Measurements from ENCODE around the gene TMEM52. TPM values are rescaled to one million over a fixed set of nuclear protein-coding genes. Genes with fewer than 3 reads are reported as not detected.

Gene TMEM52
- total RNA-seq, 2 experiments from 2014 or later, result 0.99 TPM; not detected in 1

DNA sequence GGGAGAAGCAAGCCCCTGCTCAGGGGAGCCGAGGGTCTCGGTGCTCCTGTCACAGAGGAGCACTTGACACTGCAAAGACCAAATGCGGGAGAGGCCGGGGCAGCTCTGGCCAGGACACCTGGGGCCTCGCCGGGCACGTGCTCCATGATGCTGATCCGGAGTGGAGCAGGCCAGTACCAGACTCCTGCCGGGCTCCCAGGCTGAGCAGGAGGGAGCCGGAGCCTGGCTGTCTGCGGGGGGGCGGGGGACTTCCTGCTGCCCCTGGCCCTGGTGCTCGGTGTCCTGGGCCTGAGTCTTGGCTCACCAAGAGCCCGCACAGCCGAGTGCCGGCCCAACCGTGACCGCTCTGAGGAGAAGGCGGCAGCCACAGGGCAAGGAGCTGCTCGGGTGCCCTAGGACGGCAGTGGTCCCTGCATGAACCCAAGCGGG is 38.5 kb upstream of the TMEM52 start:
- CTCF ChIA-PET, result no interaction called here
- no peak for DNase-seq
- peaks cover 3% of the 10 kb centered on the region for H3K9me3 Mint-ChIP-seq
- H3K27ac Mint-ChIP-seq, result no peak overlapping the region
- intact Hi-C loops (cut with micrococcal nuclease), result loop anchor here (10.0 kb wide), 1 partner anchor 207 kb away; no protein-coding TSS in a partner anchor
- H3K36me3 Mint-ChIP-seq (ENCODE audit: low read depth), result no peaks in the 10 kb centered on the region
- peaks cover 20% of the 10 kb centered on the region for H3K27me3 Mint-ChIP-seq (ENCODE audit: low read depth)
- H3K4me3 Mint-ChIP-seq, result no peak overlapping the region
- peaks cover 11% of the 10 kb centered on the region for H3K4me1 Mint-ChIP-seq (ENCODE audit: low read depth)

DNA sequence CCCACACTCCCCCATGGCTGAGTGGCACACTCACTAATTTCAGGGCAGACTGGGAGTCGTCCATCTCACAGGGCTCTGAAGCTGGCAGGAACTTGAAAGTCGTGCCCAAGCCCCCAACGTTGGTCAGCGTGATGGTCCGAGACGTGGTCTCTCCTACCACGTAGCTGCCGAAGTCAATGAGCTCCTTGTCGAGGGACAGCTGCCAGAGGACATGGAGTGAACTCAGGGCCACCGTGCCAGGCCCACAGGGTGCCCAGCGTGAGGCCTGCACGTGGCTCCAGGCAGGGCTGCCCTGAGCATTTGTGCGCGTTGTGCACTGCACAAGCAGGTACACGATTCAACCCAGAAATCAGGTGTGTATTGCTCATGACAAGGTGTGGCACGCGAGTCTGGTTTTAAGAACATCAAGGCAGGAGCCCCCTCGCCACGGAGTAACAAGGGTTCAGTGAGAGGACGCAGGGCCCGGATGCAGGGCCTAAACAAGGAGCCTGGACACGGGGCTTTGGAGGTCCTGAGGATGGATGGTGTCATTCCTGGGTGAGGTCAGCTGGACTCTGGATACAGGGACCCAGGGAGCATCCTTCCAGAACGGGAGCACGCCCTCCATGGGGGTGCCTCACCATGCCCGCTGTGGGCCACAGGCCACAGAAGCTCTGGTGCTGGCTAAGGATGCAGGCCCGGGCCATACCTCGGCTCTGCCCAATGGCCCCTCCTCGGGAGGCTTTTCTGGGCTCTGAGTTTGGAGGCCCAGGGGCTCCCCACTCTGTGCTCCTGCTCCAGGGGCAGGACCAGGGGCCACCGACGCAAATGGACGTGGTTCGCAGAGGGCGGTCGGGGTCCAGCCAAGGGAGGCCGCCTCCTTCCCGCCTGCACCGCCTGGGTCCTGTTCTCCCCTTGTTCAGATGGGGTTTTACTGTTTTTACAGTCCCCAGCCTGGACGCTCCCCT is 37.8 kb upstream of the TMEM52 start:
- Mint-ChIP-seq H3K9me3 (peaks cover 3% of the 10 kb centered on the region), H3K27ac (no peak overlapping the region), H3K36me3 (ENCODE audit: low read depth) (no peaks in the 10 kb centered on the region), H3K27me3 (ENCODE audit: low read depth) (peaks cover 19% of the 10 kb centered on the region), H3K4me3 (no peak overlapping the region), H3K4me1 (ENCODE audit: low read depth) (peaks cover 11% of the 10 kb centered on the region)
- DNase-seq, result no peak
- intact Hi-C loops (cut with micrococcal nuclease), result loop anchor here (10.0 kb wide), 1 partner anchor 208 kb away; no protein-coding TSS in a partner anchor
- CTCF ChIA-PET, result interaction anchor here (1.6 kb wide), 1 partner anchor 12 kb away, joined by 6 read pairs; no protein-coding TSS in a partner anchor

DNA sequence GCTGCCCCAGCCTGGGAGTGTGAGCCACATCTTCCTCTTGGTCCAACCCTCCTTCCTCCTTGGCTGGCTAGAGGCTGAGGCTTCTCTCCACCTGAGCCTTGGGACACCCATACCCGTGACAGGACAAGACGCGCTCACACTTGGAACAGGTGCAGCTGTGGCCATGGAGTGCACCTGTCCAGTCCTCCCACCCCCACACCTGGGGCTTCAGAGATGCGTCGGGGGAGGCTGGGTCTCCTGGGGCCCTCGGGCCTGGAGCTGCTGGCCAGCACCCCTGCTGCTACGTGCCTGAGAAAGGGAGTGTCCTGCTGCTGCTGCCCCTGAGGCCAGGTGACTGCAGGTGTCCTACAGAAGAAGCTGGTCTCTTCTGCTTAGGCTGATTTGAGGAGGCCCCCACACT is 37.0 kb upstream of the TMEM52 start:
- peaks cover 13% of the 10 kb centered on the region for H3K27me3 Mint-ChIP-seq (ENCODE audit: low read depth)
- DNase-seq, result no peak
- H3K27ac Mint-ChIP-seq, result no peak overlapping the region
- peaks cover 1% of the 10 kb centered on the region for H3K36me3 Mint-ChIP-seq (ENCODE audit: low read depth)
- peaks cover 8% of the 10 kb centered on the region for H3K9me3 Mint-ChIP-seq
- no peak overlapping the region for H3K4me3 Mint-ChIP-seq
- CTCF ChIA-PET, result interaction anchor here (1.3 to 1.6 kb wide), 2 partner anchors 11 to 88 kb away, joined by 6 to 7 read pairs; no protein-coding TSS in a partner anchor
- peaks cover 11% of the 10 kb centered on the region for H3K4me1 Mint-ChIP-seq (ENCODE audit: low read depth)
- intact Hi-C loops (cut with micrococcal nuclease), result loop anchor here (10.0 kb wide), 1 partner anchor 209 kb away; no protein-coding TSS in a partner anchor

DNA sequence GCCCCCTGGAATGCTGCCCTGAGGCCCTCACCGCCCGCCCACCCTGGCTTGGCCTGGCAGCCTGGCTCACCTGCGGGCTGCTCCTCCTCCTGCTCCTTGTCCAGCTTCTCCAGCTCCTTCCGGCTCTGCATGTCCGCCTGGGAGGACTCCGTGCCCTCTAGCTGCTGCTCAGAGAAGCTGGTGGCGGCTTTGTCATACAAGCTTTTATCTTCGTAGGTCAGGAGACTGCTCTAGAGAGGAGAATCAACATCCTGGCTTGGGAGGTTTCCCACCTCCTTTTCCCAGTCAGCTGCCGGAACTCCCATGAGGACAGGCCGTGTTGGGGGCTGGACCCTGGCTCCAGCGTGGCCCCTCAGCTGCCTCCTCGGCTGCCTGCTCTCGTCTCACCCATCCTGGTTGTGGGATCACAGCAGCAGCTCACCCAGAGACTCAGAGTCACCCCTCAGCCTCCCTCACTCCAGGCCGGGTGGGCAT is 36.6 kb upstream of the TMEM52 start:
- peaks cover 1% of the 10 kb centered on the region for H3K36me3 Mint-ChIP-seq (ENCODE audit: low read depth)

DNA sequence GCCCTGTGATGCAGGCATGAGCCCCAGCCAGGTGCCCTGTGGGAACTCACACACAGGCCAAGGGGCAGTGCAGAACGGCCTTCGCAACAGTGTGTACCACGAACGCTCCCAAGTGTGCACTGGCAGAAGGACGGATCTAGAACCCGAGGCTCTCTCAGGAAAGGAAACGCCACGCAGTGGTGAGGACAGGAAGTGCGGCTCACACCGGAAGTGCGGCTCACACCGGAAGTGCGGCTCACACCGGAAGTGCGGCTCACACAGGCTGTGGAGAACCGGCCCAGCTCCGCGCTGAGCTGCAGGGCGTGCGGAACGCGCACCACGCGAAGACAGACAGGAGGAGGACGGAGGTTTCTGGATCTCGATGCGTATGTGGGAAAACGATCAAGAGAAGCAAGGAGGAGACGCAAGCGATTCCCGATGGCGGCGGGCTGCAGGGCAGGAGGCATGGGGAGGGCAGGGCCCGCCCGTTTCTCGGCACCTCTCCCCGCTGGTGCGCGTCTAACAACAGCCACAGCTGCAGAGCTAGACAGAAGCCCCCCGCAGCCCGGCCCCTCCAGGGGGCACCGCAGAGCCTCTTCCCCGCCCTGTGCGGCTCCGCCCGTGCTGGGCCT is 35.9 kb upstream of the TMEM52 start:
- Mint-ChIP-seq H3K36me3 (ENCODE audit: low read depth) (peaks cover 1% of the 10 kb centered on the region), H3K27me3 (ENCODE audit: low read depth) (peaks cover 6% of the 10 kb centered on the region), H3K4me3 (no peak overlapping the region), H3K9me3 (peaks cover 14% of the 10 kb centered on the region), H3K27ac (no peak overlapping the region), H3K4me1 (ENCODE audit: low read depth) (peaks cover 8% of the 10 kb centered on the region)
- intact Hi-C loops (cut with micrococcal nuclease), result loop anchor here (10.0 kb wide), 1 partner anchor 210 kb away; no protein-coding TSS in a partner anchor
- CTCF ChIA-PET, result interaction anchor here (1.3 to 1.6 kb wide), 3 partner anchors 10 to 89 kb away, joined by 3 to 7 read pairs (median 6); no protein-coding TSS in a partner anchor
- DNase-seq, result peak; percentile 41

More for the DNA sequence above, 36.6 kb upstream of the TMEM52 start:
- intact Hi-C loops (cut with micrococcal nuclease), result loop anchor here (10.0 kb wide), 1 partner anchor 209 kb away; no protein-coding TSS in a partner anchor
- Mint-ChIP-seq H3K27me3 (ENCODE audit: low read depth) (peaks cover 8% of the 10 kb centered on the region), H3K4me1 (ENCODE audit: low read depth) (peaks cover 11% of the 10 kb centered on the region), H3K4me3 (no peak overlapping the region), H3K27ac (no peak overlapping the region), H3K9me3 (peaks cover 13% of the 10 kb centered on the region)
- DNase-seq, result no peak
- CTCF ChIA-PET, result interaction anchor here (1.3 to 1.6 kb wide), 2 partner anchors 11 to 89 kb away, joined by 6 to 7 read pairs; no protein-coding TSS in a partner anchor

DNA sequence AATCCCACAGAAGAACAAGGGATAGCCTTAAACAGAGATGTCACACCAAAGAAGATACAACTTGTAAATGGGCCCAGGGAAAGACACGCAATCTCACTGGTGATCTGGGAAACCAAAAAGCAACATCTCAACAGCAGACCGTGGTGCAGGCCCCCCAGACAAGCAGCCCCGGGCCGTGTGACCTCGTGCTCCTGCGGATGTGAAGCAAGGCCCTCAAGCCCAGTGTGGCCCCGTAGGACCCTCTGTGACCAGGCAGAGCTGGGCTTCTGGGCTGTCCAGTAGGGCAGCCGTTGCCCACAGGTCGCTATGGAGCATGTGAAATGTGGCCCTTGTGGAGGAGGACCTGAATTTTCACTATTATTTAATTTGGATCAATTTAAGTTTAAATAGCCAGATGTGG is 34.9 kb upstream of the TMEM52 start:
- no peak overlapping the region for H3K27ac Mint-ChIP-seq
- CTCF ChIA-PET, result interaction anchor here (1.4 kb wide), 1 partner anchor 86 kb away, joined by 3 read pairs; no protein-coding TSS in a partner anchor
- peaks cover 14% of the 10 kb centered on the region for H3K9me3 Mint-ChIP-seq
- H3K4me3 Mint-ChIP-seq, result no peak overlapping the region
- H3K4me1 Mint-ChIP-seq (ENCODE audit: low read depth), result peaks cover 3% of the 10 kb centered on the region
- H3K36me3 Mint-ChIP-seq (ENCODE audit: low read depth), result peaks cover 1% of the 10 kb centered on the region
- no peaks in the 10 kb centered on the region for H3K27me3 Mint-ChIP-seq (ENCODE audit: low read depth)
- DNase-seq, result no peak
- intact Hi-C loops (cut with micrococcal nuclease), result loop anchor here (10.0 kb wide), 1 partner anchor 211 kb away; no protein-coding TSS in a partner anchor

DNA sequence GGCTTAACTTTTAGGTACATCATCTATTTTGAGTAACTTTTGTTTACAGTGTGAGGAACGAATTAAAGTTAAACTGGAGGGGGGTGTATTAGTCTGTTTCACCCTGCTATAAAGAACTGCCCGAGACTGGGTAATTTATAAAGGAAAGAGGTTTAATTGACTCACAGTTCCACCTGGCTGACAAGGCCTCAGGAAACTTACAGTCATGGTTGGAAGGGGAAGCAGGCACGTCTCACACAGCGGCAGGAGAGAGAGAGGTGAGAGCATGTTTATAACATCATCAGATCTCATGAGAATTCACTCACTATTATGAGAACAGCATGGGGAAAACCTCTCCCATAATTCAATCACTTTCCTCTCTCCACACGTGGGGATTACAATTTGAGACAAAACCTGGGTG is 31.9 kb upstream of the TMEM52 start:
- Mint-ChIP-seq H3K9me3 (peaks cover 14% of the 10 kb centered on the region), H3K4me1 (ENCODE audit: low read depth) (peaks cover 3% of the 10 kb centered on the region), H3K36me3 (ENCODE audit: low read depth) (peaks cover 1% of the 10 kb centered on the region), H3K27me3 (ENCODE audit: low read depth) (no peaks in the 10 kb centered on the region), H3K4me3 (no peak overlapping the region), H3K27ac (no peak overlapping the region)
- no peak for DNase-seq
- intact Hi-C loops (cut with micrococcal nuclease), result loop anchor here (10.0 kb wide), 1 partner anchor 214 kb away; no protein-coding TSS in a partner anchor
- CTCF ChIA-PET, result no interaction called here

DNA sequence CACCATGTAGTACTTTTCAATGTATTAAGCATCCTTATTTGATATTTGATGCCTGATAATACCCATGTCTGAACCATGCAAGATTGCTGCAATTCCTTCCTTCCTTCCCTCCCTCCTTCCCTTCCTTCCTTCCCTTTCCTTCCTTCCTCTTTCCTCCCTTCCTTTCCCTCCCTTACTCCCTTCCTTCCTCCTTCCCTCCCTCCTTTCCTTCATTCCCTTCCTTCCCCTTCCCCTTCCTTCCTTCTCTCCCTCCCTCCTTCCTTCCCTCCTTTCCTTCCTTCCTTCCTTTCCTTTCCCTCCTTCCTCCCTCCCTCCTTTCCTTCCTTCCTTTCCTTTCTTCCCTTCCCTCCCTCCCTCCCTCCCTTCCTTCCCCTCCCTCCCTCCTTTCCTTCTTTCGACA is 29.7 kb upstream of the TMEM52 start:
- CTCF ChIA-PET, result interaction anchor here (0.6 kb wide), 1 partner anchor 77 kb away, joined by 6 read pairs; no protein-coding TSS in a partner anchor
- no peak for DNase-seq
- H3K4me1 Mint-ChIP-seq (ENCODE audit: low read depth), result peaks cover 2% of the 10 kb centered on the region
- H3K4me3 Mint-ChIP-seq, result no peak overlapping the region
- peaks cover 11% of the 10 kb centered on the region for H3K9me3 Mint-ChIP-seq
- H3K27ac Mint-ChIP-seq, result no peak overlapping the region
- H3K36me3 Mint-ChIP-seq (ENCODE audit: low read depth), result peaks cover 1% of the 10 kb centered on the region
- intact Hi-C loops (cut with micrococcal nuclease), result no loop called here
- no peaks in the 10 kb centered on the region for H3K27me3 Mint-ChIP-seq (ENCODE audit: low read depth)

DNA sequence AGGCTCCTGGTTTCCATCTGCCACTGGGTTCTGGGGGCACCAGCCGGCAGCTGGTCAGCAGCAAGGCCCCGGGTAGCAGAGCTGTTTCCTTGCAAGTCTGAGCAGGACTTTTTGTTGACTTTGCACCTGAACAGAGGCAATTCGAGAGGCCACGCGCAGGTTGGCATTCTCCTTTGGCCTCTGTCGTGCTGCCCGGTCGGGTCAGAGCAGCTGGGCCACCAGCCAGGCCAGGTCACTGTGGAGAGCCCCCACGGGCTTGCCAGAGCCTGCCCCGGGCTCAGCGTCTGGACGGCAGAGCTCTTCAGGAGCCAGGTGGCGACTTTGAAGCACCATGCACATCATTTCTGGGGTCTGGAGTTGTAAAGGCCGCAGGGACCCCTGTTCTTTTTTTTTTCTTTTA is 28.4 kb upstream of the TMEM52 start:
- peaks cover 3% of the 10 kb centered on the region for H3K4me1 Mint-ChIP-seq (ENCODE audit: low read depth)
- no peaks in the 10 kb centered on the region for H3K27me3 Mint-ChIP-seq (ENCODE audit: low read depth)
- H3K36me3 Mint-ChIP-seq (ENCODE audit: low read depth), result peaks cover 1% of the 10 kb centered on the region
- DNase-seq, result no peak
- intact Hi-C loops (cut with micrococcal nuclease), result no loop called here
- no peak overlapping the region for H3K4me3 Mint-ChIP-seq
- H3K27ac Mint-ChIP-seq, result no peak overlapping the region
- CTCF ChIA-PET, result interaction anchor here (0.6 kb wide), 1 partner anchor 104 kb away, joined by 5 read pairs; no protein-coding TSS in a partner anchor
- peaks cover 11% of the 10 kb centered on the region for H3K9me3 Mint-ChIP-seq

DNA sequence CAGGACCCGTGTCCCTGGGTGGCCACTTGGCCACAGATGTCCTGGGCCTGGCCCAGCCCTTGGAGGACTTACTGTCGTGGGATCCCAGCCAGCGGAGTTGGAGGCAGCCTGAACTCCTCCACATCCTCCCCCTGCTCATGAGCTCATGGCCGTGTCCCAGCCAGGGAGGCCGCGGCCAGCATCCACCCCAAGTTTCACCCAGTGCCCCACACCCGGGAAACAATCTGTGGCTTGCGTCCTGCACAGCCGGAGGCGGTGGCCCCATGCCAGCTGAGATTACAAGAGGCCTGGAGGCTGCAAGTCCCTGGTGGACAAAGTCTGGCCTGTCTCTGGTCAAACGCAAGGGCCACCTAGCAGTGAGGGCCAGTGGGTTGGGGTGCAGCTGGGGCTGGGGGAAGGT is 27.5 kb upstream of the TMEM52 start:
- intact Hi-C loops (cut with micrococcal nuclease), result no loop called here
- Mint-ChIP-seq H3K4me1 (ENCODE audit: low read depth) (peaks cover 3% of the 10 kb centered on the region), H3K9me3 (peaks cover 10% of the 10 kb centered on the region), H3K27ac (no peak overlapping the region), H3K27me3 (ENCODE audit: low read depth) (no peaks in the 10 kb centered on the region), H3K4me3 (no peak overlapping the region), H3K36me3 (ENCODE audit: low read depth) (peaks cover 1% of the 10 kb centered on the region)
- CTCF ChIA-PET, result interaction anchor here (0.8 kb wide), 1 partner anchor 98 kb away, joined by 6 read pairs; no protein-coding TSS in a partner anchor
- DNase-seq, result no peak

DNA sequence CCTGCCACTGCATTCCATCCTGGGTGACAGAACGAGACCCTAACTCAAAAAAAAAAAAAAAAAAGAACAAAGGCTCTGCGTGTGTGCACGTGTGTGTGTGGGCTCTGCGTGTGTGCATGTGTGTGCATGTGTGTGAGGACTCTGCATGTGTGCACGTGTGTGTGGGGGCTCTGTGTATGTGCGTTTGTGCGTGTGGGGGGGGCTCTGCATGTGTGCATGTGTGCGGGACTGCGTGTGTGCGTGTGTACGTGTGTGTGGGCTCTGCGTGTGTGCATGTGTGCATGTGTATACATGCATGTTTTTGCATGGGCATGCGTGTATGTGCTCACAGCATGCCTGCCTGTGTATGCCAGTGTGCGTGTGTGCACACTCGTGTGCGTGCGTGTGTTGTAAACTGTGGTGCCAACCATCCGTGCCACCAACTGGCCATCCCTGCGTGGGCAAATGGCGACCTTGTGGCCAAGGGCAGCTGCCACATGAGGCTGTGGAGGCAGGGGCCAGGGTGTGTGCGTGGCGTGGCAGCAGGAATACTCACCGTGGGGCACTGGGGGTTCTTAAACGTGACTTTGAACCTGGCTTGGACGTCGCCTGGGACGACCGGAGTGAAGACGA is 26.8 kb upstream of the TMEM52 start:
- Mint-ChIP-seq H3K27ac (no peak overlapping the region), H3K9me3 (peaks cover 3% of the 10 kb centered on the region), H3K4me1 (ENCODE audit: low read depth) (peaks cover 3% of the 10 kb centered on the region), H3K27me3 (ENCODE audit: low read depth) (no peaks in the 10 kb centered on the region), H3K4me3 (no peak overlapping the region), H3K36me3 (ENCODE audit: low read depth) (no peaks in the 10 kb centered on the region)
- DNase-seq, result no peak
- CTCF ChIA-PET, result interaction anchor here (0.7 to 2.1 kb wide), 2 partner anchors 30 to 101 kb away, joined by 4 to 8 read pairs; no protein-coding TSS in a partner anchor
- intact Hi-C loops (cut with micrococcal nuclease), result no loop called here
